B cell (primary cell): ENCODE data around the gene TRMT10B. TPM values are rescaled to one million over a fixed set of nuclear protein-coding genes. Genes with fewer than 3 reads are reported as not detected.

Experiments used
- ATAC-seq: fragments of 200-7000 bp; cut with Tn5 transposase; one replicate; pipeline ENCODE4 v1.10.0; 2021; ENCODE audit warnings: low read depth, mild to moderate bottlenecking, moderate number of reproducible peaks, moderate library complexity
- CTCF ChIA-PET: fragments of 350-600 bp; sonication (Branson Sonifier 250); formaldehyde crosslinking; loops from one replicate; lab custom pipeline; 2021; ENCODE audit warnings: antibody characterized with exemption, inconsistent platforms; lab: Charles Lee
- POLR2A ChIA-PET: fragments of 350-600 bp; sonication (Branson Sonifier 250); formaldehyde crosslinking; loops from one replicate; lab custom pipeline; 2021; ENCODE audit warnings: antibody characterized with exemption; lab: Charles Lee
- DNase-seq: peaks from one replicate; pipeline ENCODE4 v3.0.0; 2013
- H2AFZ ChIP-seq: 2 replicates; pipeline ENCODE4 v1.6.1; 2012; ENCODE audit warnings: mild to moderate bottlenecking, low read depth, low read length; ENCODE audit not compliant: insufficient read depth, poor library complexity, severe bottlenecking
- H3K27ac ChIP-seq, 2 donors: 1 replicate in 1 of 2; 2 replicates in 1 of 2; pipeline ENCODE4 v1.5.1; 2012 to 2013; ENCODE audit warnings: low read length in 2 of 2, mild to moderate bottlenecking in 2 of 2, moderate library complexity in 1 of 2
- H3K27me3 ChIP-seq, 4 experiments: fragments of 200-600 bp in 1 of 4; sonication (generic) in 1 of 4; replicated peaks in 1 of 4; 1 replicate in 2 of 4; 2 replicates in 2 of 4; pipeline versions ENCODE4 v1.6.1 to v1.7.0; 2013 to 2016; ENCODE audit warnings: low read length in 3 of 4, mild to moderate bottlenecking in 2 of 4, mixed read lengths in 1 of 4, moderate library complexity in 1 of 4; ENCODE audit not compliant: insufficient read depth in 4 of 4, control insufficient read depth in 3 of 4; ENCODE audit errors: control extremely low read depth in 1 of 4
- H3K36me3 ChIP-seq, 2 experiments: replicated peaks in 1 of 2; 1 replicate in 1 of 2; 2 replicates in 1 of 2; pipeline versions ENCODE4 v1.6.1 to v1.7.1; 2013; ENCODE audit warnings: low read length in 1 of 2; ENCODE audit not compliant: insufficient read depth in 2 of 2, control insufficient read depth in 1 of 2; ENCODE audit errors: control extremely low read depth in 1 of 2, extremely low read depth in 1 of 2
- H3K4me1 ChIP-seq, 2 donors: fragments of 200-600 bp in 1 of 2; sonication (generic) in 1 of 2; 1 replicate in 1 of 2; 2 replicates in 1 of 2; pipeline versions ENCODE4 v1.5.1 to v1.6.1; 2013 to 2017; ENCODE audit warnings: low read length in 2 of 2; ENCODE audit not compliant: control insufficient read depth in 2 of 2, insufficient read depth in 2 of 2
- H3K4me2 ChIP-seq: replicated peaks from 2 replicates; pipeline ENCODE3; 2012; ENCODE audit warnings: mild to moderate bottlenecking, low read depth, low read length; ENCODE audit not compliant: poor library complexity, severe bottlenecking
- H3K4me3 ChIP-seq, 5 experiments: fragments of 200-600 bp in 1 of 5; sonication (generic) in 1 of 5; 1 replicate in 3 of 5; 2 replicates in 2 of 5; pipeline versions ENCODE4 v1.5.1 to v1.7.0; 2011 to 2016; ENCODE audit warnings: low read length in 4 of 5, mild to moderate bottlenecking in 4 of 5, low read depth in 2 of 5, control low read depth in 1 of 5, moderate library complexity in 1 of 5; ENCODE audit not compliant: insufficient read depth in 1 of 5; ENCODE audit errors: control extremely low read depth in 1 of 5, extremely low read depth in 1 of 5
- H3K79me2 ChIP-seq: fragments of 200-600 bp; sonication (generic); one replicate; pipeline ENCODE4 v1.6.0; 2016; ENCODE audit warnings: low read length; ENCODE audit not compliant: control insufficient read depth, insufficient read depth
- H3K9ac ChIP-seq: fragments of 200-600 bp; sonication (generic); 2 replicates; pipeline ENCODE4 v1.6.1; 2017; ENCODE audit warnings: mild to moderate bottlenecking, low read length, moderate library complexity
- H3K9me3 ChIP-seq, 3 donors: one replicate each; pipeline versions ENCODE4 v1.6.1 to v1.7.1; 2013; ENCODE audit warnings: low read length in 2 of 3; ENCODE audit not compliant: control insufficient read depth in 2 of 3, insufficient read depth in 1 of 3; ENCODE audit errors: control extremely low read depth in 1 of 3
- H4K20me1 ChIP-seq: 2 replicates; pipeline ENCODE4 v1.6.0; 2012; ENCODE audit warnings: mild to moderate bottlenecking, low read length; ENCODE audit not compliant: insufficient read depth, control insufficient read depth, poor library complexity, severe bottlenecking
- H3K27ac Mint-ChIP-seq: one replicate; pipeline ENCODE4 v1.8.0; 2021; ENCODE audit warnings: mixed read lengths
- H3K27me3 Mint-ChIP-seq: one replicate; pipeline ENCODE4 v1.8.0; 2021; ENCODE audit warnings: mixed read lengths
- H3K4me1 Mint-ChIP-seq: one replicate; pipeline ENCODE4 v1.8.0; 2021; ENCODE audit warnings: mixed read lengths
- H3K4me3 Mint-ChIP-seq: one replicate; pipeline ENCODE4 v1.8.0; 2021; ENCODE audit warnings: mixed read lengths
- H3K9me3 Mint-ChIP-seq: one replicate; pipeline ENCODE4 v1.8.0; 2022; ENCODE audit warnings: mixed read lengths; ENCODE audit not compliant: insufficient read depth
- CTCF ChIP-seq: fragments of 200-600 bp; IDR thresholded peaks from one replicate; pipeline ENCODE4 v1.8.0; 2022; ENCODE audit warnings: antibody characterized with exemption, mild to moderate bottlenecking
- EZH2 ChIP-seq: IDR thresholded peaks from 2 replicates; pipeline ENCODE4 v1.6.1; 2012; ENCODE audit warnings: borderline replicate concordance, low read depth, mild to moderate bottlenecking, moderate library complexity, low read length; ENCODE audit not compliant: insufficient read depth, poor library complexity, severe bottlenecking
- WGBS: methylation state at CpG from one replicate; pipeline ENCODE4 v1.1.5; 2013; ENCODE audit warnings: missing lambda C conversion rate; ENCODE audit not compliant: insufficient coverage; 5-methylcytosine and 5-hydroxymethylcytosine counted together
- intact Hi-C: fragments of 100-400 bp; cut with micrococcal nuclease; formaldehyde crosslinking; loops from one replicate; pipeline ENCODE4 v1.10.0; 2022
- polyA plus RNA-seq: library from polyadenylated mRNA; depleted of rRNA; stranded (reverse); fragments of >200 nt; gene quantifications from 2 replicates; pipeline ENCODE4 v1.2.3, GENCODE V29; 2012
- total RNA-seq, 2 donors: library from RNA; stranded (reverse); fragments of 120-200 nt in 1 of 2; gene quantifications; 1 replicate in 1 of 2; 2 replicates in 1 of 2; pipeline versions ENCODE4 v1.2.3 to v1.2.4, GENCODE V29; 2013 to 2022

Gene TRMT10B
- total and polyA plus RNA-seq, 2 donors (not counting 1 experiment from before 2014, with no cell fraction given) = 18.1 to 27.8 TPM

- no peaks in the 10 kb centered on the region for H3K9me3 Mint-ChIP-seq
- no peaks in the 10 kb centered on the region for H3K4me1 Mint-ChIP-seq
- POLR2A ChIA-PET = no interaction called here
- Histone ChIP-seq H3K79me2 (no peaks in the 10 kb centered on the region), H3K4me2 (no peak overlapping the region), H3K36me3 (no peaks in the 10 kb centered on the region), H3K4me3 (no peak overlapping the region), H3K9ac (no peak overlapping the region), H3K9me3 (no peaks in the 10 kb centered on the region), H2AFZ (no peak overlapping the region), H3K27me3 (peaks cover 0 to 5% (median 1%) of the 10 kb centered on the region in 4 experiments), H4K20me1 (no peaks in the 10 kb centered on the region), H3K4me1 (no peaks in the 10 kb centered on the region), H3K27ac (no peak overlapping the region)
- no peak overlapping the region for H3K27ac Mint-ChIP-seq
- CTCF ChIA-PET = no interaction called here
- no peak overlapping the region for H3K4me3 Mint-ChIP-seq
- H3K27me3 Mint-ChIP-seq = peaks cover 20% of the 10 kb centered on the region
- ATAC-seq (no peak), DNase-seq (no peak)
- TF ChIP-seq CTCF (no peak), EZH2 (no peak)
- 81% methylated on average over 5 of the region's 5 CpGs for WGBS
- intact Hi-C loops = no loop called here
These were observed 22.8 kb upstream of the TRMT10B start for GRCh38 chr9:37730839-37731238.

GRCh38 chr9:37732086-37732741 is 21.4 kb upstream of the TRMT10B start:
- no peaks in the 10 kb centered on the region for H4K20me1 ChIP-seq
- intact Hi-C loops = no loop called here
- H3K9me3 ChIP-seq = no peaks in the 10 kb centered on the region
- H3K4me1 Mint-ChIP-seq = no peaks in the 10 kb centered on the region
- H3K79me2 ChIP-seq = no peaks in the 10 kb centered on the region
- no peak overlapping the region for H3K4me3 Mint-ChIP-seq
- DNase-seq (no peak), ATAC-seq (no peak)
- H3K27me3 ChIP-seq = peaks cover 0 to 5% (median under 1%) of the 10 kb centered on the region in 4 experiments
- H2AFZ ChIP-seq = no peak overlapping the region
- POLR2A ChIA-PET = no interaction called here
- H3K9me3 Mint-ChIP-seq = no peaks in the 10 kb centered on the region
- H3K27me3 Mint-ChIP-seq = peaks cover 19% of the 10 kb centered on the region
- no peaks in the 10 kb centered on the region for H3K4me1 ChIP-seq
- no peak overlapping the region for H3K4me2 ChIP-seq
- TF ChIP-seq CTCF (no peak), EZH2 (no peak)
- no peak overlapping the region for H3K27ac ChIP-seq
- no peak overlapping the region for H3K27ac Mint-ChIP-seq
- WGBS = 100% methylated on average over 3 of the region's 10 CpGs
- CTCF ChIA-PET = interaction anchor here (0.9 kb wide), 1 partner anchor 13 kb away, joined by 3 read pairs; no protein-coding TSS in a partner anchor
- H3K4me3 ChIP-seq = no peak overlapping the region
- H3K36me3 ChIP-seq = no peaks in the 10 kb centered on the region
- H3K9ac ChIP-seq = no peak overlapping the region
